ENCODE measurements around the gene SMAD9. TPM values are rescaled to one million over a fixed set of nuclear protein-coding genes. Genes with fewer than 3 reads are reported as not detected.

SMAD9 gene
- total RNA-seq, 2 experiments from 2014 or later: 0.10 to 0.54 TPM

Other genes with a start within 250 kb of the SMAD9 start
- gene SERTM1, start 246.2 kb downstream of the SMAD9 start, total RNA-seq: not detected
- gene RFXAP, start 101.0 kb downstream of the SMAD9 start, total RNA-seq: 10 to 100 TPM; 12.6 to 15.6 TPM
- 10 to 100 TPM; 41.6 to 42.3 TPM for gene ALG5, start 79.1 kb upstream of the SMAD9 start, total RNA-seq
- 100 to 1,000 TPM; 188 to 193 TPM for gene EXOSC8, start 80.5 kb upstream of the SMAD9 start, total RNA-seq
- gene SUPT20H, start 139.4 kb upstream of the SMAD9 start, total RNA-seq: 10 to 100 TPM; 47.3 to 53.5 TPM
- gene CSNK1A1L, start 185.4 kb upstream of the SMAD9 start, total RNA-seq: under 1 TPM in 1 of 2 experiments, not detected in 1; 0.08 TPM

Data from activated naive CD8-positive, alpha-beta T cell treated with anti-CD3 and anti-CD28 coated beads for 36 hours (primary cell).